Measurements from ENCODE around the gene OR3A3. TPM values are rescaled to one million over a fixed set of nuclear protein-coding genes. Genes with fewer than 3 reads are reported as not detected.

OR3A3 gene
- total and polyA plus RNA-seq, 10 of the 15 experiments (the other 5 are each of a cell fraction or from before 2014, with no cell fraction given): 0.07 TPM; not detected in 9

- DNase-seq (ENCODE audit: low read depth, low spot score) (no peak), FAIRE-seq (no peak), ATAC-seq (no peak)
- H3K4me3 ChIP-seq: no peak within 1 kb of the TSS
- CTCF ChIA-PET: no interaction called here
- no peak within 1 kb of the TSS for H3K4me2 ChIP-seq (ENCODE audit: control insufficient read depth, insufficient read depth)
- TF ChIP-seq POLR2A (IDR thresholded peaks at IDR 0.05; ENCODE audit: low read depth, low read length): no peak
- no peak for TF ChIP-seq EED (IDR thresholded peaks at IDR 0.05; ENCODE audit: low read depth)
- TF ChIP-seq RELA (IDR thresholded peaks at IDR 0.05; ENCODE audit: borderline replicate concordance, partially characterized antibody): no peak
- no peak for TF ChIP-seq CREB1 (IDR thresholded peaks at IDR 0.05; ENCODE audit: low read depth)
- TF ChIP-seq E4F1 (IDR thresholded peaks at IDR 0.05; ENCODE audit: borderline replicate concordance, partially characterized antibody): no peak
- TF ChIP-seq ATF3 (IDR thresholded peaks at IDR 0.05; ENCODE audit: borderline replicate concordance, extremely low read depth, low read depth, low read length): no peak
- TF ChIP-seq LARP7 (IDR thresholded peaks at IDR 0.05): no peak
- no peak for TF ChIP-seq CHD4 (IDR thresholded peaks at IDR 0.05)
- WGBS (ENCODE audit: insufficient coverage, insufficient replicate concordance, low lambda C conversion rate, missing lambda C conversion rate): 83% methylated on average over 38 of the region's 38 CpGs
- H3K27me3 ChIP-seq (replicated peaks in 1 of 2; ENCODE audit: control insufficient read depth in 2 of 2, insufficient read depth in 2 of 2, low read length in 1 of 2): no peaks in the 10 kb centered on the region
- BruUV-seq (replicated peaks): no TSS peak
- no peaks in the 10 kb centered on the region for H4K20me1 ChIP-seq (ENCODE audit: control insufficient read depth, insufficient read depth)
- no peak within 1 kb of the TSS for H2AFZ ChIP-seq (ENCODE audit: control insufficient read depth, low read depth, low read length)
- H3K36me3 ChIP-seq (ENCODE audit: control insufficient read depth in 2 of 2, insufficient read depth in 2 of 2, low read length in 1 of 2): no peaks in the 10 kb centered on the region
- H3K27ac ChIP-seq (ENCODE audit: control insufficient read depth, insufficient read depth): no peak within 1 kb of the TSS
- H3K4me1 ChIP-seq (ENCODE audit: control insufficient read depth, insufficient read depth, low read length): no peaks in the 10 kb centered on the region
- POLR2A ChIA-PET: no interaction called here
- SMC1A ChIA-PET (ENCODE audit: uncharacterized antibody, unreplicated experiment): no interaction called here
- H3K79me2 ChIP-seq (ENCODE audit: control insufficient read depth, insufficient read depth, low read length): no peaks in the 10 kb centered on the region
- intact Hi-C loops (cut with micrococcal nuclease; ENCODE audit: unreplicated experiment) (no loop called here), in situ Hi-C loops (cut with MboI) (no loop called here)
- H3K9ac ChIP-seq (ENCODE audit: control insufficient read depth, insufficient read depth, low read length): no peak within 1 kb of the TSS
- no peaks in the 10 kb centered on the region for H3K9me3 ChIP-seq (replicated peaks; ENCODE audit: control insufficient read depth, insufficient read depth, low read length)
- RAD21 ChIA-PET (ENCODE audit: unreplicated experiment): no interaction called here
These were observed 60.4 kb downstream of the OR3A3 start, which contains the start of gene SPATA22 for GRCh38 chr17:3471599-3471998. Gene SPATA22, minus strand, starts transcription at chr17:3471819. Its CDS starts 2,494 bp downstream, at chr17:3469325.
